ENCODE data around the gene ASB4. TPM values are rescaled to one million over a fixed set of nuclear protein-coding genes. Genes with fewer than 3 reads are reported as not detected.

ASB4 gene
- polyA plus RNA-seq, 3 donors from 2014 or later: not detected

DNA sequence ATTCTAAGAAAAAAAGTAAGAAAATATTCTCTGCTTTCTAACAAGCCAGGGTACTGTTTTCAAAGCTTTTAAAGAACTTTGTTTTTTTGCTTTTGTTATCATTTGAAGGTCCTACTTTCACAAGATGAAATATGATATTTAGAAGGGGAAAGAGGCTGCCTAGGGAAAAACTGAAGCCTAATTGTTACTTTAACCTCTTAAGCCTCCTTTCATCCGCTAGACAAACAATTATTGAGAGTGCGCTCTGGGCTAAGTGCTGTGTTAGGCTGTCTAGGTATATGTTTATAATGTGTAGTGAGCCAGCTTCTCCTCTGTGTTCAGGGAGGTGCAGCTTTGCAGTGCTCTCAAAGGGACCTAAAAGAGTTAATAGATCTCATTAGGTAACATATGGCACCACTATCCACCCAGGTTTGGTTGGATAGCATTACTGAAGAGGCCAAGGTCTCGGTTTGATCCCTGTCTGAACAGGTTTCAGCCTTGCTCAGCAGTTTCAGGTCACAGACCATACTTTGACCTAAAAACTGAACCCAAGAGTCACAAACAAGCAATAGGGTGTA, 92.6 kb downstream of the ASB4 start:
- no peak for DNase-seq
- Mint-ChIP-seq H3K27me3 (ENCODE audit: low read depth in 3 of 3) (peaks cover 0 to 3% (median 2%) of the 10 kb centered on the region in 3 donors), H3K4me1 (no peaks in the 10 kb centered on the region), H3K4me3 (no peak overlapping the region), H3K36me3 (no peaks in the 10 kb centered on the region), H3K9me3 (no peaks in the 10 kb centered on the region), H3K27ac (no peak overlapping the region)

DNA sequence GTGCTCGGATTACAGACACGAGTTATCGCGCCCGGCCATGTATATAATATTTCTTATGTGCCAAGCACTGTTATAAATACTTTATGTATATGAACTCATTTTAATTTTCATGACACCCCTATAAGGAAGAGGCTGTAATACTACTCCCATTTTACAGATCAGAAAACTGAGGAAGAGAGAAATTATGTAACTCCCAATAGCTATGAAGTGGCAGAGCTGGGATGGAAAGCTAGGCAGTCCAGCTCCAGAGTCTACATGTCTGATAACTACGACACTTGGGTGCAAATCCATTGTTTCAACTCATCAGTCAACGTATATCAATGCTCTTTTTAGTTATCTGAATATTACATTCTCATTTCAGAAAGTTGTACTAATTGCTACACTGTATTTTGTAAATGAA, 93.6 kb downstream of the ASB4 start:
- H3K27ac Mint-ChIP-seq: no peak overlapping the region
- H3K4me1 Mint-ChIP-seq: no peaks in the 10 kb centered on the region
- no peak overlapping the region for H3K4me3 Mint-ChIP-seq
- H3K36me3 Mint-ChIP-seq: no peaks in the 10 kb centered on the region
- peaks cover 2 to 3% (median 2%) of the 10 kb centered on the region in 3 donors for H3K27me3 Mint-ChIP-seq (ENCODE audit: low read depth in 3 of 3)
- H3K9me3 Mint-ChIP-seq: no peaks in the 10 kb centered on the region
- no peak for DNase-seq

DNA sequence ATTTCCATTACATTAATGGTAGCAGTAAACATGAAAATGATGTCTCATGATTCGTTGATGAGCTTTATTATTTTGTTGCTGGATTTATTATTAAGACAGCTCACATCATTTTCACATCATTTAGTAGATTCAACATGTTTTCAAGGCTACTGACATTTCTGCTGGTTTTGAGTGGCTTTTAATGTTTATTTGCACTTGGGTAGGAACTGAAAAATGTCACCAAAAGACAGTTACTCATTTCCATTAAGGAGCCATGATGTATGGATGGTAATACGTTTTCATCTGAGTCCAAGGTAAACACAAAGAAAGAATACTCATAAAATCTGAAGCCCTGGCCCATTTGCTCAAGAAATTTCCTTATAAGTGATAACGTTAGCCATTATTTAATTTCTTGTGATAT, 95.7 kb downstream of the ASB4 start:
- peaks cover 0 to 3% (median 2%) of the 10 kb centered on the region in 3 donors for H3K27me3 Mint-ChIP-seq (ENCODE audit: low read depth in 3 of 3)
- no peak overlapping the region for H3K27ac Mint-ChIP-seq
- no peaks in the 10 kb centered on the region for H3K4me1 Mint-ChIP-seq
- no peaks in the 10 kb centered on the region for H3K36me3 Mint-ChIP-seq
- H3K4me3 Mint-ChIP-seq: no peak overlapping the region
- DNase-seq: no peak
- H3K9me3 Mint-ChIP-seq: no peaks in the 10 kb centered on the region

GRCh38 chr7:95582578-95583293, 97.0 kb downstream of the ASB4 start:
- Mint-ChIP-seq H3K4me3 (no peak overlapping the region), H3K9me3 (no peaks in the 10 kb centered on the region), H3K27ac (no peak overlapping the region), H3K27me3 (ENCODE audit: low read depth in 3 of 3) (peaks cover 0 to 2% (median 0%) of the 10 kb centered on the region in 3 donors), H3K4me1 (no peaks in the 10 kb centered on the region), H3K36me3 (no peaks in the 10 kb centered on the region)
- no peak for DNase-seq

DNA sequence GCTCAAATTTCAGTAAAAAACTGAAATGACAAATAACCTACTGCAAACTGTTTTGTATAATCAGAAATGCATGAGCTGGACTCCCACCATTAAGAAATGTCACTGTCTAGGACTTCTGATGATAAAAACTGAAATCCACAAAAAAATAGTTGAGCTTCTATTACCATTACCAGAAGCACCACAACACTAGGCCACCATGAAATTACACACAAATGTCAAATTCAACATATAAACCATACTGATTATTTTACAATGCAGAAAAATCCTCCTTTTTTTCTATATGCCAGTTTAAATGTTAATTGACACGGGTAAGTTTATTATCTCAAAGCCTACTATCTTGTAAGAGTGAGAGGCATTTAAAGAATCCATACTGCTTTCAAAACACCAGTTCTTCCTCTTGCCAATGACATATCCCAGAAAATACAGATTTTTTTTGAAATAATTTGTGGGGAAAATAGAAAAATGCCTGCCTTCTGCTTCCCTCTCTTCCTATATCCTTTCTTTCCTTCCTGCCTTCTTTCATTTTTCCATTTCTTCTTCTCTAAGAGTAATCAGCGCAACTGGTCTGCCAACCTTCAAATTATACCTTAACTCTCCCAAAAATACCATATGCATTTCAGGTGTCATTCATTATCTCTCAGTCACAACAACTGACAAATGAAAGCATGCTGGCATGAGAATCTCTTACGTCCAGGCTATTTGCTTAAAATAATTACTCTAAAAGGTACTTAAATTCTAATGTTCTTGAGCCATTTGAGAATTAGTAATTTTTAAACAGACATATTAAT, 98.3 kb downstream of the ASB4 start:
- Mint-ChIP-seq H3K4me1 (no peaks in the 10 kb centered on the region), H3K27me3 (ENCODE audit: low read depth in 3 of 3) (peaks cover 0 to 2% (median 0%) of the 10 kb centered on the region in 3 donors), H3K9me3 (no peaks in the 10 kb centered on the region), H3K27ac (no peak overlapping the region), H3K36me3 (no peaks in the 10 kb centered on the region), H3K4me3 (no peak overlapping the region)
- DNase-seq: no peak

GRCh38 chr7:95584769-95585425, 99.2 kb downstream of the ASB4 start:
- DNase-seq: no peak
- no peaks in the 10 kb centered on the region for H3K9me3 Mint-ChIP-seq
- no peak overlapping the region for H3K4me3 Mint-ChIP-seq
- no peaks in the 10 kb centered on the region for H3K4me1 Mint-ChIP-seq
- H3K27me3 Mint-ChIP-seq (ENCODE audit: low read depth in 3 of 3): peaks cover 0 to 2% (median 0%) of the 10 kb centered on the region in 3 donors
- no peak overlapping the region for H3K27ac Mint-ChIP-seq
- no peaks in the 10 kb centered on the region for H3K36me3 Mint-ChIP-seq

GRCh38 chr7:95585426-95585789, 99.7 kb downstream of the ASB4 start:
- no peaks in the 10 kb centered on the region for H3K36me3 Mint-ChIP-seq
- H3K27me3 Mint-ChIP-seq (ENCODE audit: low read depth in 3 of 3): peaks cover 0 to 2% (median 0%) of the 10 kb centered on the region in 3 donors
- H3K27ac Mint-ChIP-seq: no peak overlapping the region
- H3K4me1 Mint-ChIP-seq: no peaks in the 10 kb centered on the region
- DNase-seq: no peak
- H3K9me3 Mint-ChIP-seq: no peaks in the 10 kb centered on the region
- no peak overlapping the region for H3K4me3 Mint-ChIP-seq

DNA sequence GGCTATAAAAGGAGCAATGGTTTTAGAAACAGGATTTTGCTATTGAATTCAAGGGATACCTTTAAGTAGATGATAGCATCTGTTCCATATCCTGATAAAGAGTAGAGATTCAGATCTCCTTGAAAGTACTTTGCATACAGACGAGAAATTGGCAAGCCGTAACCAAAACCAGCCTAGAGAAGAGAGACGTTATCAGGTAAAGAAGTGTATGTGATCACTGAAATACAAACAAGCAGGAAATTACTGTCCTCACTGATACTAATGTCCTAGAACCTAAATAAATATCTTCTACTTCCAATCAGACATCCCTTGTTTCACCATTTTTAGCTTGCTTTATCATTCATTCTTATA, 101.2 kb downstream of the ASB4 start:
- peaks cover 0 to 4% (median 0%) of the 10 kb centered on the region in 3 donors for H3K36me3 Mint-ChIP-seq
- H3K27me3 Mint-ChIP-seq (ENCODE audit: low read depth in 3 of 3): peaks cover 0 to 2% (median 0%) of the 10 kb centered on the region in 3 donors
- no peak for DNase-seq
- H3K9me3 Mint-ChIP-seq: no peaks in the 10 kb centered on the region
- H3K4me3 Mint-ChIP-seq: no peak overlapping the region
- H3K4me1 Mint-ChIP-seq: no peaks in the 10 kb centered on the region
- no peak overlapping the region for H3K27ac Mint-ChIP-seq

- Mint-ChIP-seq H3K27ac (no peak overlapping the region), H3K36me3 (peaks cover 0 to 4% (median 0%) of the 10 kb centered on the region in 3 donors)
- no peak for DNase-seq
These were observed 103.3 kb downstream of the ASB4 start for GRCh38 chr7:95589031-95589430.

GRCh38 chr7:95589766-95590165, 104.0 kb downstream of the ASB4 start:
- H3K9me3 Mint-ChIP-seq: no peaks in the 10 kb centered on the region
- no peak overlapping the region for H3K27ac Mint-ChIP-seq
- H3K4me1 Mint-ChIP-seq: no peaks in the 10 kb centered on the region
- no peak for DNase-seq
- H3K27me3 Mint-ChIP-seq (ENCODE audit: low read depth in 3 of 3): no peaks in the 10 kb centered on the region
- H3K4me3 Mint-ChIP-seq: no peak overlapping the region
- H3K36me3 Mint-ChIP-seq: peaks cover 0 to 4% (median 0%) of the 10 kb centered on the region in 3 donors

More at GRCh38 chr7:95589031-95589430, 103.3 kb downstream of the ASB4 start:
- H3K9me3 Mint-ChIP-seq: no peaks in the 10 kb centered on the region
- H3K27me3 Mint-ChIP-seq (ENCODE audit: low read depth in 3 of 3): peaks cover 0 to 2% (median 0%) of the 10 kb centered on the region in 3 donors
- H3K4me3 Mint-ChIP-seq: no peak overlapping the region
- H3K4me1 Mint-ChIP-seq: no peaks in the 10 kb centered on the region

Other genes with a start within 250 kb of the ASB4 start
- gene PON1, start 161.4 kb upstream of the ASB4 start, polyA plus RNA-seq: under 1 TPM in 1 of 3 donors, not detected in 2; 0.75 TPM
- gene PON3, start 89.6 kb upstream of the ASB4 start, polyA plus RNA-seq: under 1 TPM in 1 of 3 donors, not detected in 2; 0.39 TPM
- 10 to 100 TPM; 11.5 to 32.3 (median 19.1) TPM for gene PON2, start 50.9 kb upstream of the ASB4 start, polyA plus RNA-seq
- 1 to 10 TPM in 1 of 3 donors, under 1 TPM in 2; 0.21 to 2.5 (median 0.48) TPM for gene PDK4, start 110.6 kb downstream of the ASB4 start, polyA plus RNA-seq

Measured in immature natural killer cell (primary cell).